ENCODE data around the gene VILL.

Gene VILL

DNA sequence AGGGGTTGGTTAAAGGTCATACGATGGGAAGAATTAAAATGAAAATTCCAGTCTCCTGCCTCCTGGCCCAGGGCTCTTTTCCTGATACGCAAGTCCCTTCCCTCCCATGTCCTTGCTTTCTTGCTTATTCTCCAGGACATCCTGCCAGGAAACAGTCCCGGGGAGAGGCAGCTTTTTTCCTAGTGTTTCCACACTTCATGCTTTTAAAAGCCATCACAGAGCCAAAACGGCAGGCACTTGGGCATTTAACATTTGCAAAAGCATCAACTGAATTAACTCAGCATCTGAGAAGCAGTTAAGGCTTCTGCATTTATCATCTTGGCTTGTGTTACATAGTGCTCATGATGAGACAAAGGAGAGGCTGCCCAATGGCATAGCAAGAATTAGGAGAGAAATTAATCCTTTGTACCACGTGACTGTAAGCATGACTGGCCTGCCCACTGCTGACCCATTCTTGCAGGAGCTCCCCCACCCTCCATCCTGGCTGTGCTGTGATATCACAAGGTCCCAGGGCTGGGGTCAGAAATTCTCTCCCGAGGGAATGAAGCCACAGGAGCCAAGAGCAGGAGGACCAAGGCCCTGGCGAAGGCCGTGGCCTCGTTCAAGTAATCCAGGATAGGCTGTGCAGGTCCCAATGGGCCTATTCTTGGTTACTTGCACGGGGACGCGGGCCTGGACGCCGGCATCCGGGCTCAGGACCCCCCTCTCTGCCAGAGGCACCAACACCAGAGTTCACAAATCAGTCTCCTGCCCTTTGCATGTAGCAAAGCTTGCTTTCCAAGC, 21.6 kb upstream of the VILL start:
- H3K9ac ChIP-seq (ENCODE audit: low read length), result no peak overlapping the region
- no peaks in the 10 kb centered on the region for H3K9me3 ChIP-seq (replicated peaks; ENCODE audit: insufficient read depth, low read length)
- H3K4me3 ChIP-seq (ENCODE audit: low read length), result no peak overlapping the region
- H3K27me3 ChIP-seq (replicated peaks; ENCODE audit: insufficient read depth, low read length), result no peaks in the 10 kb centered on the region
- H4K20me1 ChIP-seq (ENCODE audit: insufficient read depth, low read length), result no peaks in the 10 kb centered on the region
- no peaks in the 10 kb centered on the region for H3F3A ChIP-seq (ENCODE audit: insufficient read depth, low read length)
- H3K36me3 ChIP-seq (replicated peaks; ENCODE audit: insufficient read depth, low read length), result no peaks in the 10 kb centered on the region
- no peak for TF ChIP-seq EZH2phosphoT487 (IDR thresholded peaks at IDR 0.05; ENCODE audit: low read length)
- TF ChIP-seq EZH2 (optimal IDR thresholded peaks at IDR 0.05; ENCODE audit: low read depth, low read length), result no peak
- TF ChIP-seq, protein P1, sequence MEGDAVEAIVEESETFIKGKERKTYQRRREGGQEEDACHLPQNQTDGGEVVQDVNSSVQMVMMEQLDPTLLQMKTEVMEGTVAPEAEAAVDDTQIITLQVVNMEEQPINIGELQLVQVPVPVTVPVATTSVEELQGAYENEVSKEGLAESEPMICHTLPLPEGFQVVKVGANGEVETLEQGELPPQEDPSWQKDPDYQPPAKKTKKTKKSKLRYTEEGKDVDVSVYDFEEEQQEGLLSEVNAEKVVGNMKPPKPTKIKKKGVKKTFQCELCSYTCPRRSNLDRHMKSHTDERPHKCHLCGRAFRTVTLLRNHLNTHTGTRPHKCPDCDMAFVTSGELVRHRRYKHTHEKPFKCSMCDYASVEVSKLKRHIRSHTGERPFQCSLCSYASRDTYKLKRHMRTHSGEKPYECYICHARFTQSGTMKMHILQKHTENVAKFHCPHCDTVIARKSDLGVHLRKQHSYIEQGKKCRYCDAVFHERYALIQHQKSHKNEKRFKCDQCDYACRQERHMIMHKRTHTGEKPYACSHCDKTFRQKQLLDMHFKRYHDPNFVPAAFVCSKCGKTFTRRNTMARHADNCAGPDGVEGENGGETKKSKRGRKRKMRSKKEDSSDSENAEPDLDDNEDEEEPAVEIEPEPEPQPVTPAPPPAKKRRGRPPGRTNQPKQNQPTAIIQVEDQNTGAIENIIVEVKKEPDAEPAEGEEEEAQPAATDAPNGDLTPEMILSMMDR (IDR thresholded peaks at IDR 0.05; ENCODE audit: low read length), result no peak
- no peaks in the 10 kb centered on the region for H3K79me2 ChIP-seq (ENCODE audit: low read length)
- no peak overlapping the region for H2AFZ ChIP-seq (ENCODE audit: low read length)
- H3K4me2 ChIP-seq (ENCODE audit: low read depth, low read length), result no peak overlapping the region
- H3K9me2 ChIP-seq (replicated peaks; ENCODE audit: insufficient read depth, low read length), result no peaks in the 10 kb centered on the region
- no peak overlapping the region for H3K27ac ChIP-seq (ENCODE audit: low read length)
- DNase-seq, result no peak
- no peaks in the 10 kb centered on the region for H3K4me1 ChIP-seq (ENCODE audit: low read length)

DNA sequence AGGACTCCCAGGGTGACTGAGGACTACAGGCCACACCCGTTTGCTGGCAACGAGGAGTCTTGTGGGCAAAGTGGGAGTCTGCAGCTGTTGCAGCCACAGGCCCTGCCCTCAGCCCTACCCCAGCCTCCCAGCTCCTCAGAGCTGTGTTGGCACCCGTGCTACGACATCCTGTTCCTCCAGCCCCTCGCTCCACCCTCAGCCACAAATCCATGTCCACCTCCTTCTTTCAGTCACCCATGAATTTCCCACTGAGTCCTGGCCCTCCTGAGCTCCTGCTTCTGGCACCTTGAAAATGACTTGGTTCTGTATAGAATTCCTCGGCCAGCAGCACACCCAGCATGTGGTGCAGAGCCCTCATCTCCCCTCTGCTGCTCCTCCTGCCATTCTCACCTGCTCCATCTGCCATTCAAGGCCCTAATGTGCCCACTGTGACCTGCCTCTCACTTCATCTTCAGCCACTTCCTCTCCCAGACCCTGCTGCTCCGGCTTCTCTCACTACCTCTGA, 20.9 kb upstream of the VILL start:
- Histone ChIP-seq H4K20me1 (ENCODE audit: insufficient read depth, low read length) (no peaks in the 10 kb centered on the region), H3K9ac (ENCODE audit: low read length) (no peak overlapping the region), H3K27ac (ENCODE audit: low read length) (no peak overlapping the region), H3K27me3 (replicated peaks; ENCODE audit: insufficient read depth, low read length) (no peaks in the 10 kb centered on the region), H3F3A (ENCODE audit: insufficient read depth, low read length) (no peaks in the 10 kb centered on the region), H3K79me2 (ENCODE audit: low read length) (no peaks in the 10 kb centered on the region), H3K9me2 (replicated peaks; ENCODE audit: insufficient read depth, low read length) (no peaks in the 10 kb centered on the region), H3K36me3 (replicated peaks; ENCODE audit: insufficient read depth, low read length) (no peaks in the 10 kb centered on the region), H3K4me1 (ENCODE audit: low read length) (no peaks in the 10 kb centered on the region), H3K4me3 (ENCODE audit: low read length) (no peak overlapping the region), H3K9me3 (replicated peaks; ENCODE audit: insufficient read depth, low read length) (no peaks in the 10 kb centered on the region), H3K4me2 (ENCODE audit: low read depth, low read length) (no peak overlapping the region), H2AFZ (ENCODE audit: low read length) (no peak overlapping the region)
- TF ChIP-seq EZH2 (optimal IDR thresholded peaks at IDR 0.05; ENCODE audit: low read depth, low read length) (no peak), EZH2phosphoT487 (IDR thresholded peaks at IDR 0.05; ENCODE audit: low read length) (no peak)
- TF ChIP-seq, protein P1 (IDR thresholded peaks at IDR 0.05; ENCODE audit: low read length), result no peak
- DNase-seq, result no peak

DNA sequence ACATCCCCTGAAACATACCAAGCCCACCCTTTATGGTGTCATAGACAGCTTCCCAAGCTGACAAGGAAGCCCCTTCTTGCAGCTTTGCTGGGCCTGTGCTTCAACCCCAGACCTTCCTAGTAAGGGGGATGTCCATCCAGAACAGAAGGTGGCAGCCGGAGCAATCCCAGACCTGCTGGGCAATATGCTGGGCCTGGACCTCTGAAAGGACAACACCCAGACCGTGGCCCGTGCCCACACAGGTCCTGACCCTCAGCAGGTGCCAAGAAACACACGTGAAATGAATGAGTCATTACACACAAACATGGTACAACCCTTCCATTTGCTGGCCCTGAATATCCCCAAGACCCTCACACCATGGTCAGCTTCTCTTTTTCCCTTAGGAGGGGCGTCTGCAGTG, 19.8 kb upstream of the VILL start:
- Histone ChIP-seq H3K4me1 (ENCODE audit: low read length) (no peaks in the 10 kb centered on the region), H3K27me3 (replicated peaks; ENCODE audit: insufficient read depth, low read length) (no peaks in the 10 kb centered on the region), H3K9ac (ENCODE audit: low read length) (no peak overlapping the region), H3K9me3 (replicated peaks; ENCODE audit: insufficient read depth, low read length) (no peaks in the 10 kb centered on the region), H3K9me2 (replicated peaks; ENCODE audit: insufficient read depth, low read length) (no peaks in the 10 kb centered on the region), H4K20me1 (ENCODE audit: insufficient read depth, low read length) (no peaks in the 10 kb centered on the region), H3K4me2 (ENCODE audit: low read depth, low read length) (no peak overlapping the region), H3K79me2 (ENCODE audit: low read length) (no peaks in the 10 kb centered on the region), H3K36me3 (replicated peaks; ENCODE audit: insufficient read depth, low read length) (no peaks in the 10 kb centered on the region), H2AFZ (ENCODE audit: low read length) (no peak overlapping the region), H3K4me3 (ENCODE audit: low read length) (no peak overlapping the region), H3F3A (ENCODE audit: insufficient read depth, low read length) (no peaks in the 10 kb centered on the region), H3K27ac (ENCODE audit: low read length) (no peak overlapping the region)
- no peak for DNase-seq
- TF ChIP-seq, protein P1 (IDR thresholded peaks at IDR 0.05; ENCODE audit: low read length), result no peak
- TF ChIP-seq EZH2 (optimal IDR thresholded peaks at IDR 0.05; ENCODE audit: low read depth, low read length), result no peak
- TF ChIP-seq EZH2phosphoT487 (IDR thresholded peaks at IDR 0.05; ENCODE audit: low read length), result no peak
